ENCODE results near the gene TALDO1.

DNA sequence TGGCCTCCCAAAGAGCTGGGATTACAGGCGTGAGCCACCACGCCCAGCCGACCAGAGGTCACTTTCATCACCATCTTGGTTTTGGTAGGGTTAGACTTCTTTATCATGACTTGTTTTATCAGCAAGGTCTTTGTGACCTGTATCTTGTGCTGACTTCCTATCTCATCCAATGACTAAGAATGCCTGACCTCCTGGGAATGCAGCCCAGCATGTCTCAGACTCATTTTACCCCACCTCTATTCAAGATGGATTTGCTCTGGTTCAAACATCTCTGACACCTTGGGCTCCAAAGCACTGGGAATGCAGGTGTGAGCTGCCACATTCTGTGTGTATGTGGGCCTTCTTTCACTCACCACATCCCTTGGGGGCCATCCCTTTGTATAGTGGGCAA lies 5.1 kb upstream of the TALDO1 start:
- TF ChIP-seq, protein P1, sequence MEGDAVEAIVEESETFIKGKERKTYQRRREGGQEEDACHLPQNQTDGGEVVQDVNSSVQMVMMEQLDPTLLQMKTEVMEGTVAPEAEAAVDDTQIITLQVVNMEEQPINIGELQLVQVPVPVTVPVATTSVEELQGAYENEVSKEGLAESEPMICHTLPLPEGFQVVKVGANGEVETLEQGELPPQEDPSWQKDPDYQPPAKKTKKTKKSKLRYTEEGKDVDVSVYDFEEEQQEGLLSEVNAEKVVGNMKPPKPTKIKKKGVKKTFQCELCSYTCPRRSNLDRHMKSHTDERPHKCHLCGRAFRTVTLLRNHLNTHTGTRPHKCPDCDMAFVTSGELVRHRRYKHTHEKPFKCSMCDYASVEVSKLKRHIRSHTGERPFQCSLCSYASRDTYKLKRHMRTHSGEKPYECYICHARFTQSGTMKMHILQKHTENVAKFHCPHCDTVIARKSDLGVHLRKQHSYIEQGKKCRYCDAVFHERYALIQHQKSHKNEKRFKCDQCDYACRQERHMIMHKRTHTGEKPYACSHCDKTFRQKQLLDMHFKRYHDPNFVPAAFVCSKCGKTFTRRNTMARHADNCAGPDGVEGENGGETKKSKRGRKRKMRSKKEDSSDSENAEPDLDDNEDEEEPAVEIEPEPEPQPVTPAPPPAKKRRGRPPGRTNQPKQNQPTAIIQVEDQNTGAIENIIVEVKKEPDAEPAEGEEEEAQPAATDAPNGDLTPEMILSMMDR (conservative IDR thresholded peaks at IDR 0.05; ENCODE audit: low read depth in 2 of 2) = no peak
- TF ChIP-seq, protein P2, sequence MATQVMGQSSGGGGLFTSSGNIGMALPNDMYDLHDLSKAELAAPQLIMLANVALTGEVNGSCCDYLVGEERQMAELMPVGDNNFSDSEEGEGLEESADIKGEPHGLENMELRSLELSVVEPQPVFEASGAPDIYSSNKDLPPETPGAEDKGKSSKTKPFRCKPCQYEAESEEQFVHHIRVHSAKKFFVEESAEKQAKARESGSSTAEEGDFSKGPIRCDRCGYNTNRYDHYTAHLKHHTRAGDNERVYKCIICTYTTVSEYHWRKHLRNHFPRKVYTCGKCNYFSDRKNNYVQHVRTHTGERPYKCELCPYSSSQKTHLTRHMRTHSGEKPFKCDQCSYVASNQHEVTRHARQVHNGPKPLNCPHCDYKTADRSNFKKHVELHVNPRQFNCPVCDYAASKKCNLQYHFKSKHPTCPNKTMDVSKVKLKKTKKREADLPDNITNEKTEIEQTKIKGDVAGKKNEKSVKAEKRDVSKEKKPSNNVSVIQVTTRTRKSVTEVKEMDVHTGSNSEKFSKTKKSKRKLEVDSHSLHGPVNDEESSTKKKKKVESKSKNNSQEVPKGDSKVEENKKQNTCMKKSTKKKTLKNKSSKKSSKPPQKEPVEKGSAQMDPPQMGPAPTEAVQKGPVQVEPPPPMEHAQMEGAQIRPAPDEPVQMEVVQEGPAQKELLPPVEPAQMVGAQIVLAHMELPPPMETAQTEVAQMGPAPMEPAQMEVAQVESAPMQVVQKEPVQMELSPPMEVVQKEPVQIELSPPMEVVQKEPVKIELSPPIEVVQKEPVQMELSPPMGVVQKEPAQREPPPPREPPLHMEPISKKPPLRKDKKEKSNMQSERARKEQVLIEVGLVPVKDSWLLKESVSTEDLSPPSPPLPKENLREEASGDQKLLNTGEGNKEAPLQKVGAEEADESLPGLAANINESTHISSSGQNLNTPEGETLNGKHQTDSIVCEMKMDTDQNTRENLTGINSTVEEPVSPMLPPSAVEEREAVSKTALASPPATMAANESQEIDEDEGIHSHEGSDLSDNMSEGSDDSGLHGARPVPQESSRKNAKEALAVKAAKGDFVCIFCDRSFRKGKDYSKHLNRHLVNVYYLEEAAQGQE (IDR thresholded peaks at IDR 0.05; ENCODE audit: unreplicated experiment) = no peak
- TF ChIP-seq EZH2 (IDR thresholded peaks at IDR 0.05; ENCODE audit: low read depth, unreplicated experiment) (no peak), POLR2AphosphoS5 (IDR thresholded peaks at IDR 0.05; ENCODE audit: low read depth) (no peak), CREB1 (CRISPR knock-in tag; IDR thresholded peaks at IDR 0.05; ENCODE audit: low read depth) (no peak), JUNB (IDR thresholded peaks at IDR 0.05; ENCODE audit: unreplicated experiment) (no peak), ZNF114 (CRISPR knock-in tag; IDR thresholded peaks at IDR 0.05) (no peak), NANOG (IDR thresholded peaks at IDR 0.05; ENCODE audit: borderline replicate concordance) (no peak), EZH2phosphoT487 (IDR thresholded peaks at IDR 0.05; ENCODE audit: unreplicated experiment) (no peak), STAT1 (IDR thresholded peaks at IDR 0.05; ENCODE audit: unreplicated experiment) (no peak)
- TF ChIP-seq, protein P3, sequence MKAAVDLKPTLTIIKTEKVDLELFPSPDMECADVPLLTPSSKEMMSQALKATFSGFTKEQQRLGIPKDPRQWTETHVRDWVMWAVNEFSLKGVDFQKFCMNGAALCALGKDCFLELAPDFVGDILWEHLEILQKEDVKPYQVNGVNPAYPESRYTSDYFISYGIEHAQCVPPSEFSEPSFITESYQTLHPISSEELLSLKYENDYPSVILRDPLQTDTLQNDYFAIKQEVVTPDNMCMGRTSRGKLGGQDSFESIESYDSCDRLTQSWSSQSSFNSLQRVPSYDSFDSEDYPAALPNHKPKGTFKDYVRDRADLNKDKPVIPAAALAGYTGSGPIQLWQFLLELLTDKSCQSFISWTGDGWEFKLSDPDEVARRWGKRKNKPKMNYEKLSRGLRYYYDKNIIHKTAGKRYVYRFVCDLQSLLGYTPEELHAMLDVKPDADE (IDR thresholded peaks at IDR 0.05) = no peak
- TF ChIP-seq, protein P4, sequence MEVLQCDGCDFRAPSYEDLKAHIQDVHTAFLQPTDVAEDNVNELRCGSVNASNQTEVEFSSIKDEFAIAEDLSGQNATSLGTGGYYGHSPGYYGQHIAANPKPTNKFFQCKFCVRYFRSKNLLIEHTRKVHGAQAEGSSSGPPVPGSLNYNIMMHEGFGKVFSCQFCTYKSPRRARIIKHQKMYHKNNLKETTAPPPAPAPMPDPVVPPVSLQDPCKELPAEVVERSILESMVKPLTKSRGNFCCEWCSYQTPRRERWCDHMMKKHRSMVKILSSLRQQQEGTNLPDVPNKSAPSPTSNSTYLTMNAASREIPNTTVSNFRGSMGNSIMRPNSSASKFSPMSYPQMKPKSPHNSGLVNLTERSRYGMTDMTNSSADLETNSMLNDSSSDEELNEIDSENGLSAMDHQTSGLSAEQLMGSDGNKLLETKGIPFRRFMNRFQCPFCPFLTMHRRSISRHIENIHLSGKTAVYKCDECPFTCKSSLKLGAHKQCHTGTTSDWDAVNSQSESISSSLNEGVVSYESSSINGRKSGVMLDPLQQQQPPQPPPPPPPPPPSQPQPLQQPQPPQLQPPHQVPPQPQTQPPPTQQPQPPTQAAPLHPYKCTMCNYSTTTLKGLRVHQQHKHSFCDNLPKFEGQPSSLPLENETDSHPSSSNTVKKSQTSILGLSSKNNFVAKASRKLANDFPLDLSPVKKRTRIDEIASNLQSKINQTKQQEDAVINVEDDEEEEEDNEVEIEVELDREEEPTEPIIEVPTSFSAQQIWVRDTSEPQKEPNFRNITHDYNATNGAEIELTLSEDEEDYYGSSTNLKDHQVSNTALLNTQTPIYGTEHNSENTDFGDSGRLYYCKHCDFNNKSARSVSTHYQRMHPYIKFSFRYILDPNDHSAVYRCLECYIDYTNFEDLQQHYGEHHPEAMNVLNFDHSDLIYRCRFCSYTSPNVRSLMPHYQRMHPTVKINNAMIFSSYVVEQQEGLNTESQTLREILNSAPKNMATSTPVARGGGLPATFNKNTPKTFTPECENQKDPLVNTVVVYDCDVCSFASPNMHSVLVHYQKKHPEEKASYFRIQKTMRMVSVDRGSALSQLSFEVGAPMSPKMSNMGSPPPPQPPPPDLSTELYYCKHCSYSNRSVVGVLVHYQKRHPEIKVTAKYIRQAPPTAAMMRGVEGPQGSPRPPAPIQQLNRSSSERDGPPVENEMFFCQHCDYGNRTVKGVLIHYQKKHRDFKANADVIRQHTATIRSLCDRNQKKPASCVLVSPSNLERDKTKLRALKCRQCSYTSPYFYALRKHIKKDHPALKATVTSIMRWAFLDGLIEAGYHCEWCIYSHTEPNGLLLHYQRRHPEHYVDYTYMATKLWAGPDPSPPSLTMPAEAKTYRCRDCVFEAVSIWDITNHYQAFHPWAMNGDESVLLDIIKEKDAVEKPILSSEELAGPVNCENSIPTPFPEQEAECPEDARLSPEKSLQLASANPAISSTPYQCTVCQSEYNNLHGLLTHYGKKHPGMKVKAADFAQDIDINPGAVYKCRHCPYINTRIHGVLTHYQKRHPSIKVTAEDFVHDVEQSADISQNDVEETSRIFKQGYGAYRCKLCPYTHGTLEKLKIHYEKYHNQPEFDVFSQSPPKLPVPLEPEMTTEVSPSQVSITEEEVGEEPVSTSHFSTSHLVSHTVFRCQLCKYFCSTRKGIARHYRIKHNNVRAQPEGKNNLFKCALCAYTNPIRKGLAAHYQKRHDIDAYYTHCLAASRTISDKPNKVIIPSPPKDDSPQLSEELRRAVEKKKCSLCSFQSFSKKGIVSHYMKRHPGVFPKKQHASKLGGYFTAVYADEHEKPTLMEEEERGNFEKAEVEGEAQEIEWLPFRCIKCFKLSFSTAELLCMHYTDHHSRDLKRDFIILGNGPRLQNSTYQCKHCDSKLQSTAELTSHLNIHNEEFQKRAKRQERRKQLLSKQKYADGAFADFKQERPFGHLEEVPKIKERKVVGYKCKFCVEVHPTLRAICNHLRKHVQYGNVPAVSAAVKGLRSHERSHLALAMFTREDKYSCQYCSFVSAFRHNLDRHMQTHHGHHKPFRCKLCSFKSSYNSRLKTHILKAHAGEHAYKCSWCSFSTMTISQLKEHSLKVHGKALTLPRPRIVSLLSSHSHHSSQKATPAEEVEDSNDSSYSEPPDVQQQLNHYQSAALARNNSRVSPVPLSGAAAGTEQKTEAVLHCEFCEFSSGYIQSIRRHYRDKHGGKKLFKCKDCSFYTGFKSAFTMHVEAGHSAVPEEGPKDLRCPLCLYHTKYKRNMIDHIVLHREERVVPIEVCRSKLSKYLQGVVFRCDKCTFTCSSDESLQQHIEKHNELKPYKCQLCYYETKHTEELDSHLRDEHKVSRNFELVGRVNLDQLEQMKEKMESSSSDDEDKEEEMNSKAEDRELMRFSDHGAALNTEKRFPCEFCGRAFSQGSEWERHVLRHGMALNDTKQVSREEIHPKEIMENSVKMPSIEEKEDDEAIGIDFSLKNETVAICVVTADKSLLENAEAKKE (CRISPR knock-in tag; IDR thresholded peaks at IDR 0.05) = no peak
